ENCODE data around the gene C19orf38.

Gene C19orf38
- total RNA-seq, result 0.41 to 0.96 reads per million in 2 donors

- DNase-seq, result no peak
Measured at GRCh38 chr19:10848230-10848856, at the start of gene C19orf38. TSS of gene C19orf38 (plus strand) at chr19:10848415. CDS start at chr19:10848509, 94 bp downstream.

DNA sequence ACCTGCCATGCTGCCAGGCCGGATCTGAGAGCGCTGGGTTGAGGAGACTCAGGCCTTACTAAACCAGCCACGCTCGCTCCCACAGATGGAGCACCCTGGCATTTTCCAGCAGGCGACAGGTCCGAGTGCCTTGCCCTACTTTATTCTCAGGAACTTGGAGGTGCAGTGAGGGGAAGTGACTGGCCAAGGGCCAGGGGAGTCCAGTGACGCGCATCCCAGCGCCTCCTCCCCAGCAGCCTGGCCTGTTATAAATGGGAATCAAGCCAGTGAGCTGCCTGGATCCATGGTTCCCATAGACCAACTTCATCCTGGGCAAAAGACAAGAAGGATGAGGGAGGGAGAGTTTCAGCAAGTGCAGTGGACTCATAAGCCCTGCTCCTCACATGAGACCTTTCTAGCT is 47.7 kb upstream of the C19orf38 start:
- no peak for DNase-seq

DNA sequence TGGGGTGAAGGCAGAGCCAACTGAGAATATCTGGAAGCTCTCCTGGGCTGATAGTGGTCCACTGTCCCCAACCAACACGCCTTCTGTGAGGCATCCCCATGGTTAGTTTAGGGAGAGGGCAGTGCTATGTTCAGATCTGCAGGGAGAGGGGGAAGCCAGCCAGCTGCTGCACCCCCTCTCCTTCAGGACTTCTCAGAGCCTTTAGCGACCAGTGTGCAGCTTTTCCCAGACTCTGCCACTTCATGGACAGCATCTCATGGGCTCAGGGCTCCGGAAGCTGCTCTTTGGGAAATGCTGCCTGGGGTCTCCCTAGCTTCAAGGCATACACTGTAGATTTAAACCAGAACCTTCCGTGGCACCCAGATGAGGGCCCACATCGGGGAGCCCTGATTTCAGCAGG is 45.7 kb upstream of the C19orf38 start:
- DNase-seq, result no peak

- DNase-seq, result no peak
Measured at GRCh38 chr19:10803252-10803651, 45.0 kb upstream of the C19orf38 start.

DNA sequence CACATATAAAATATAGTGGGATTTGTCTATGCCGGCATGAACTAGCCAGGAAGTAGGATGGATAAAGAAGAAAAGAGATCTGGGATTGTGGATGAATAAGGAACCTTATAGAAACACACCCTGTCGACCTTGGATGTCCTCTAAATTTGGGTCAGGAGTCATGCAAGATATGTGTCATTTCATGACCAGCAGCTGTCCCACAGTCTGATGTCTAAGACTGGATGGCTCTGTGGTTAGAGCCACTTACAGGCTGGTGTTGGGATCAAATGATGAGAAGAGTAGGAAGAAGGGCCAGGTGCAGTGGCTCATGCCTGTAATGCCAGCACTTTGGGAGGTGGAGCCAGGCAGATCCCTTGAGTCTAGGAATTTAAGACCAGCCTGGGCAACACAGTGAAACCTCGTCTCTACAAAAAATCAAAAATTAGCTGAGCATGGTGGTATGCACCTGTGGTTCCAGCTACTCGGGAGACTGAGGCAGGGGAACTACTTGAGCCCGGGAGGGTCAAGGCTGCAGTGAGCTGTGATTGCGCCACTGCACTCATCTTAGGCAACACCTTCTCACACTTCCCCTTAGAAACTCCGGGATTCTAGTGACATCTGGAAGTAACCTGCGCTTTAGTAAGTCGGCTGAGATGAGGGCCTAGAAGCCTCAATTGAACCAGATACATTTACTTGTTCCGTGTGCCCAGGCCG is 43.0 kb upstream of the C19orf38 start:
- no peak for DNase-seq

- no peak for DNase-seq
Measured at GRCh38 chr19:10805758-10806247, 42.4 kb upstream of the C19orf38 start.

GRCh38 chr19:10808937-10809649 is 39.1 kb upstream of the C19orf38 start:
- DNase-seq, result no peak

- no peak for DNase-seq
Measured at GRCh38 chr19:10809651-10810285, 38.4 kb upstream of the C19orf38 start.

GRCh38 chr19:10811391-10812111 is 36.7 kb upstream of the C19orf38 start:
- no peak for DNase-seq

DNA sequence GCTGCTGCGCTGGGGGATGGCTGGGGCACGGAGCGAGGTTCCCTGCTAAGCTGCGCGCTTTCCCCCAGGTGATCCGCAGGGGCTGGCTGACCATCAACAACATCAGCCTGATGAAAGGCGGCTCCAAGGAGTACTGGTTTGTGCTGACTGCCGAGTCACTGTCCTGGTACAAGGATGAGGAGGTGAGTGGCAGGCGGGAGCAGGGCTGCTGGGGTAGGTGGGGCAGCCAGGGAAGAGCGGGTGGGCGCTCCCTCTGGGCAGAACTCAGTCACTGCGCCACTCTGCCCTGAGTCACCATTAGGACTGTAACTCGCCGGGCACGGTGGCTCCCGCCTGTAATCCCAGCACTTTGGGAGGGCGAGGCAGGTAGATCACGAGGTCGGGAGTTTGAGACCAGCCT is 36.0 kb upstream of the C19orf38 start:
- no peak for DNase-seq

- DNase-seq, result no peak
Measured at GRCh38 chr19:10812902-10813404, 35.3 kb upstream of the C19orf38 start.

GRCh38 chr19:10815007-10815536 is 33.1 kb upstream of the C19orf38 start:
- no peak for DNase-seq

GRCh38 chr19:10815969-10816644 is 32.1 kb upstream of the C19orf38 start:
- no peak for DNase-seq

DNA sequence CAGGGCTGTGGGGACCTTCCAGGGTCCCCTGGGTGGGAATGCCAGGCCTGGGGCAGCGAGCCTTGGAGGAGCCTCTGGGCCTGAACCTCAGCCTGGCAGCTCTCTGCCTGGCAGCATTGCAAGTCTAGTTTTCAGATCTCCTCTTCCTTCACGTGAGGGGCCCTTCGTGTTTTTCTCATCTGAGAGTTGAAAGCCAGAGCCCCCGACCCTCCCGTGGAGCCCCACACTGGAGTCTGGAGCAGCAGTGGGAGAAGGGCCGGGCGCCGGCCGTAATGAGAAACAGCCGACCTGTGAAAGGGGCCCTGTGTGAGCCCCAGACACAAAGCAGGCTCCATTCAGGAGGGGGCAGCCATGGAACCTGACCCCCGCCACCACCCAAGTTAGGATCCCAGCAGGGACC is 31.5 kb upstream of the C19orf38 start:
- no peak for DNase-seq

DNA sequence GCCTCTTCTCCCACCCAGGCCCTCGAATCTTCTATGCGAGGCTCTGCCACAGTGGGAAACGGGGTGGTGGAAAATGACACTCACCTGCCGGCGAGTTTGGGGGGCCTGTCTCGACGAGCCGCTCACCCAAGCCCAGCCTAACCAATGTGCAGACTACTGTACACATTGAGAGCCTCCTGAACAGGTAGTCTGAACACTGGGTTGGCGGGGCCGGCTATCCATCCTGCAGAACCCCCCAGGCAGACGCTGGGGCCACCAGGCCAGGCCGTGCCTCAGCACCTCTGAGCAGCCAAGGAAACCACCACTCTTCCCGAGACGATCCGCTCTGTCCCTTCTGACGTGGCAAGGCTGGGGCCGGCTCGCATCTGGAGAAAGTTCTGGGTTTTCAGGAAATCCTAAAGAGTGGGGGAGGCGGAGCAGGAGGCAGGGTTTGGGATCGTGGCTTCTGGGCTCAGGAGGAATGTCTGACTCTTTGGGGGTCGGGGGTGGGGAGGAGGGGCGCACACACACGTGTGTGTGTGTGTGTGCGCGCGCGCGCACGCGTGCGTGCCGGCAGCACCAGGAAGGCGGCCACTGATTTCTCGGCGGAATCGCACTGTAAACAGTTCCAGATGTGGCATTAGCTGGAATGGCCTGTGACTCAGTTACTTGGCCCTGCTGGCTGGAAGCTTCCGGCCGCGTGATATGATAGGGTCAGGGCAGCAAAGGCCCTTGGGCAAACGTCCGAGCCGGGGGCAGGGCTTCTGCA is 30.8 kb upstream of the C19orf38 start:
- no peak for DNase-seq

DNA sequence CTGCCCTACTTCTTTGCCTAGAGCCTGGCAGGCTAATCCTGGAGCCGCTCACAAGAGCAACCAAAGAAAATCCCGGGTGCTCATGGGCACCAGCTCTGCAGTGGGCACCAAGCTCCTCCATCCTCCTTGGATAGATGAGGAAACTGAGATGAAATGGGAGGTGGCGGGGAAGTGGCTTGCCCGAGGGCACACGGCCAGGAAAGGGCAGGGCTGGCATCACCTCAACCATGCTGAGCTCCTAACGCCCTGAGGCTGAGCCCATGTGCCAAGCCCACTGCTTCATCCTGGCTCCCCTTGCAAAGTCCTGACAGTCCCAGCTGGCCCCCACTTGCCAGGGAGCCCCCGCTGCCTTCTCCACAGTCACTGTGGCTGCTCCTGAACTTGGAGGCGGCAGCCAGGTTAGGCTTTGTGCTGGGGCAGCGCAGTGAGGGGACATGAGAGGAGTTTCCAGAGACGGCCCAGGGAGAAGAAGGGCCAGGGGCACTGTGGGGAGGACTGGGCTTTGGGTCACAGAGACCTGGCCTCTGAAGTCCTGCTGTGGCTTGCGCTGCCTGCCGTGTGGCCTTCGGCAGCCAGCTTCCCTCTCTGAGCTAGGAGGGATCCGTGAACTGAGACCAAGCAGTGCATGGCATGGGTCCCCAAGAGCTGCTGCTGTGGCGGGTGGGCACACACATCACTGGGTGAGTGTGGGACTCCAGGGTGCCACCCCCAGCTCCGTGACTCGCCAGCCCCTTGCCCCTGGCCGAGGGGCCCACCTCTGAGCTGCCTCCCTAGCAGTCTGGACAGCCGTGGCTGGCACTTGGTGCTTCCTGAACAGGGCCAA is 29.7 kb upstream of the C19orf38 start:
- DNase-seq, result no peak

GRCh38 chr19:10819124-10820060 is 28.8 kb upstream of the C19orf38 start:
- no peak for DNase-seq

GRCh38 chr19:10820173-10820572 is 28.0 kb upstream of the C19orf38 start:
- no peak for DNase-seq

GRCh38 chr19:10823690-10824089 is 24.5 kb upstream of the C19orf38 start:
- DNase-seq, result no peak

Data from activated gamma-delta T cell (primary cell).